ENCODE data around the gene CNTNAP2.

The CNTNAP2 gene

DNA sequence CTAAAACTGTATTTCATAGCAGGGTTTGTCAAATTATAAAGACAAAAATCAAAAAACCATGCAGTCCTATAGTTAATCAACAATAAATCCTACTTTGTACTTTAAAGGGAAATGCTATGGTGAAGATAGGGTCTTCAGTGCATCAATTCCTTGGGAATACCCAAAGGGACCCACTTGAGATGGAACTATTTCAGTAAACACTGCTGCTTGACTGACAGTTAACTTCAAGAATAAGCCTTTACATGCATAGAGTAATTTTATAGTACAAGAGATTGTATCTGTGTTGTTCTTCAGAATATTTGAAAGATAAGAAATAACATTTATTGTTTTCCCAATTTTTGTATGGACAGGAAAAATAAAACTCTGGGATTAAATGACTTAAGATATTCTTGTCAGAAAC, 1179.6 kb downstream of the CNTNAP2 start:
- no peak for DNase-seq

DNA sequence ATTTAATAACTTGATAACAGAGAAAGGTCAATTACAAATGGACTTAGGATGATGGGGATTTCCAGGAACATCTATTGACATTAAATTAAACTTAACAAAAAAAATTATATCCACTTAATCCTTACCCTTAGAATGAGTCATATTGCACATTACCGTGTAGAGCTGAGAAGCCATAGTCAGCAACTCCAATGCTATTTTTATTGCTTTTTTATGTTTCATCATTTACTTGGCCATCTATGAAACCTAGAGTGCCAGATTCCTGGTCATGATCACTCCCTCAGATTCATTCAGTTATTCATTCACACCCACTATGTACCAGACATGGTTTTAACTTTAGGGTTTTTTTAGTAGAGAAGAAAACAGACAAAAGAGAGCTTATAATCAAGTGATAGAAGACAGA, 1180.4 kb downstream of the CNTNAP2 start:
- no peak for DNase-seq

DNA sequence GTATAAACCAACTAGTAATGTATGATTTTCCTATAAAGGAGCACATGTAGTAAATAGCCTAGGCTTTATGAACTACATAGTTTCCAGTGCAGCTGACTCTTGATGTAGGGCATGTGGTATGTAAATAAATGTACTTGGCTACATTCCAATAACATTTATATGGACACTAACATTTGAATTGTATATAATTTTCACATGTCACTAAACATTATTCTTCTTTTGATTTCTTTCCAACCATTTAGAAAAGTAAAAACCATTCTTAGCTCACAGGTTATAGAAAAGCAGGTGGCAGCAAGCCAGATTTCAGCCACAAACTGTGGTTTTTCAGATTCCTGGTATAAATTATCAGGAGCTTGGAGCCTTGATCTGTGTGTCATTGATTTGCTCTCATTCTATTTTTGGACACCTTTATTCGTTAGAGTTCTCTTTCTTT, 1182.0 kb downstream of the CNTNAP2 start:
- DNase-seq = no peak

DNA sequence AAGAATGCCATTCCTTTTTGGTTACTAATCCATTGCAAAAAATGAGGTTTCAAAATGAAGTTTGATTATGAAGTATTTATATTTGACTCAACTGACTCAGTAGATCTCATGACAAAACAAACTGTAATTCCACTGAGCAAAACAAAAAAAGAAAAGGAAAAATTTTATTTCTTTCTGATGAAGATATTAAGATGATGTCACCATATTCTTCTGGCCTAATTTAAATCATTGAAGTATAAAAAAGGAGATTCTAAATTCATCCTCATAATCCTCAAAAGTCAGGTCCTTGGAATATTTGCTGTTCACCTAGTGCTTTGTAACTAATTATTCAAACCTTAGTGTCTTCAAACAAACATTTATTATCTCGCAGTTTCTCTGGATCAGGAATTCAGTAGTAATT, 1183.7 kb downstream of the CNTNAP2 start:
- DNase-seq = no peak

DNA sequence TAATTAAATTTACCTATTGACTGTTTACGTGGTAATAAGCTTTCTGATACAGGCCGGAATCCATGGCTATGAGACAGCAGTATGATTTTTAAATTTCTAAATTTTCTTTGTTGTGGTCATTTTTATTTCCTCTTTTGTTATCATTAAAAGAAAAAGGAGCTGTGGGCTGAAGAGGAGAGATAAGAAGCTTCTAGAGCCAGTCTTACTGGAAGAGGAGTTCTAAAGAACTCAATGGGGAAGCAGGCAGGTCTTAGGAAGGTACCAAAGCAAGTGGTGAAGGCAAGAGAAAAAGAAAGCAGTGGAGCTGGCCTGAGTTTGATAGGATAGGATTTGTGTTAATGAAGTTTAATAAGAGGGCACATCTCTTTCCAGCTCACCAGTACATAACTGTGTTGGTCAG, 1187.8 kb downstream of the CNTNAP2 start:
- DNase-seq = no peak

DNA sequence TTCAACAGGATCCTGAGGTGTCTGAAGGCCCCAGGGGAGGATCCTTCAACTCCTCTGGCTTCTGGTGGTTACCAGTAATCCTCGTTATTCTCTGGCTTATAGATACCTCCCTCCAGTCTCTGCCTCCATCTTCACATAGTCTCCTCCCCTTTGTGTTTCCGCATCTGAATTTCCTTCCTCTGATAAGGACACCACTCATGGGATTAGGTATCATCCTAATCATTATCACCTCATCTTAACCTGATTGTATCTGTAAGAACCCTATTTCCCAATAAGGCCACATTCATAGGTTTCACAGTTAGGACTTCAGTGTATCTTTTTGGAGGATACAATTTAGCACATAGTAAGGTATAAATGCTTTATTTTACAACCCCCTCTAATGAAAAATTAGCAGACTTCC, 1189.2 kb downstream of the CNTNAP2 start:
- DNase-seq = no peak

DNA sequence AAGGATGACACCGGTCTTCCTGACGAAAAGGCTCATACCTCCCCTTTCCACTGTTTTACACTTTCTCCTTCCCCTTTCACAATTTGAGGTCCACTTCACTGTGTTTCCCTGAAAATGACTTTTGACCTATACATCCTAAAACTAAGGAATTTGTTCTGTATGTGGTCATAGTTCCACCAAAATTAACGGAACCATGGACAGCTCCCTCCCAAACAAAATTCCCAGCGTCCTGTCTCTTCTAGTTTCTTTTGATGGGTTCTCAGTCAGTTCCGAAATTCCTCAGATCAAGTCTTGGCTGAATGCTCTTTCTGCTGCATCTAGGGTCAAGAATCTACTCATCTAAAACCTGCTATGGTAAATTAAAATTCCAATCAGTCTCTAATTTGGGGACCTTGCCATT, 1191.9 kb downstream of the CNTNAP2 start:
- DNase-seq = no peak

DNA sequence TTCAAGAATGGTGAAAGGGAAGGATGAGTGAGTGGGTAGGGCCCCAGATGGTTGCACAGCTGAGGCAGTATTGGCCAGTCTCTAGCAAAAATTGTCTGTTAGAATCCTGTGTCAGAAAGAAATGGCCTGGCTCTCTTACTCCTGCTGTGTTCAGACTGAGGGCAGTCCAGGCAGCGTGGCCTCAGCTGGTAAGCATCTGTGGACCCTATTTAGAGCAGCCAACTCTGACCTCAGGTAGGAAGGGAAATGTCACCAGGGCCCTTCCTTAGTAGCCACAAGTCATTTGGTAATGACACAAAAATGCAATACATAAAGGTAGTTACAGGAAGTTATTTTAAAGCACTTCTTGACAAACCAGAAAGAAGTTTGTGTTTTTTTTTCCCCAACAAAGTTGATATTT, 1194.7 kb downstream of the CNTNAP2 start:
- no peak for DNase-seq

DNA sequence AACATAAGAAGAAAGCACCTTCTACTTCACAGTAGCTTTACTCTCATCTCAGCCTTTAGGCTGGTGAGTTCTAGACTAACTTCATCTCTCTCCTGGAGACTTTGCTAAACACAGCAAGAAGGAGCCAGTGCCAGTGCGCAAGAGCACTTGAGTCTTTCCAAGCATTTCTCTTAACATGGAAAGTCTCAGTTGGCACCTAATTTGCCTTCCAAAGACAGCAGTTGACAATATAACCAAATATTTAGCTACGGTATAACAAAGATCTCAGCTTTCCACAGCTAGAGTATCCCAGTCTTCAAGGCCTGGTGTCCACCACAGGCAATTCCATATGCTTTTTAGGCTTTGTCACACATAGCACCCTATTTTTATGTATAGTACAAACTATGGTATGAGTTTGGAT, 1204.9 kb downstream of the CNTNAP2 start:
- DNase-seq = no peak

DNA sequence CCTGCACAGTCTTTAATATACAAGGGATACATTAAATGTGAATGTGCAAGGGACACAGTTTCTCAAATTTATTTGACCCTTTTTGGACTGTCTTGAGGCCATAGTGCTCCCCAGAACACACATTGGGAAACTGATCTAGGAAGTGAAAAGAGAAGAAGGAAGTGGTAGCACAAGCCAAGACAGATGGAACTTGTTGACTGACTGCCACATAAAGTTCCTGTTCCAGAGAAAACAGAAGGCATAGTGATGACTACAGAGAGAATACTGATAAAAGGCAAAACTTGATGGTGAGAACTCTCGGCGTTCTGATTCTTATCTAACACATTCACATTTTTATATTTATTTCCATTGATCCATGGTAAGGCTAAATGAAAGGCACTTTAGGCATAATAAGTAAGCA, 1216.4 kb downstream of the CNTNAP2 start:
- DNase-seq = no peak

DNA sequence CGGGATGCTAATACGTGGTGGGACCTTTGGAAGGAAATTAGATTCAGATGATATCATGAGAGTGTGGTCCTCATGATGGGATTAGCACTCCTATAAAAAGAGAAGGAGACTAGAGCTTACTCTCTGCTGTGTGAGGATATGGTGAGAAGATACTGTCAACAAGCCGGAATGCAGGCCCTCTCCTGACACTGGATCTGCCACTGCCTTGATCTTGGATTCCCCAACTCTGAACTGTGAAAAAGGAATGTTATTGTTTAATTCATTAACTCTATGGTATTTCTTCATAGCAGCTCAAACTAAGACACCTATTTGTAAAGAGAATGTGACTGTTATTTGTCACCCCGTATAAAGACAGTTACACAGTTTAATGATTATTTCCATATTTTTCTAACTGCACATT, 1246.5 kb downstream of the CNTNAP2 start:
- no peak for DNase-seq

DNA sequence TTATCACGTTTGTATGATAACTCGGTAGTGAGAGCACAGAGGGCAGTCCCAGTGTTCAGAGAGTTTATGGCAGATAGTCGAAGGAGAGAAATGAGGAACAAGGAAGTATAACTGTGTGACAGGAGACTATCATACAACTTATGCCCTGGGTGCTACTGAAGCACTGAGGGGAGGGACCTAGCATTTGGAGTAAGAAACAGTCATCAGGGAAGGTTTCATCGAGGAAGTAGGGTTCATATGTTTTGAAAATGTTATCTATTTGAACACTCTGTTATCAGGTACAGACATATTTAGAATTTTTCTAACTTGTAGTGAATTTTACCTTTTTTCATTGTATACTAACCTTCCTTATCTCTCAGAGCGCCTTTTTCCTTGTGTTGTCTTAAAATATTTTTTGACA, 1259.6 kb downstream of the CNTNAP2 start:
- DNase-seq = no peak

DNA sequence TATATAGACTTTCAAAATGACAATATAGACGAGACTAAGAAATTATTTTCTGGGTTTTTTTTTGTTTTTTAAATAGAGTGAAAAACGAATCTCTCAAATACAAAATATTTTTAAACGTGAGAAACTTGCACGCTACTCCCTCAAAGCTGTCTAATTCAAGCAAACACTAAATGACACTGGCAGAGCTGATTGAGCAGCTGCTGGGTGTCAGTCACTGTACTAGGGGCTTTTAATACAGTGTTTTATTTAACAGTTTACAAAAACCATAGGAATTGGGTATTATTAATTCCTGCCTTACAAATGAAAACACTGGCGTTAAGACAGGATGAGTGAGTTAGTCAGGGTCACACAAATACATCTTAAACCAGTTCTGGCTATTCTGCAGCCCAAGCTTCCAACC, 1264.3 kb downstream of the CNTNAP2 start:
- DNase-seq = no peak

DNA sequence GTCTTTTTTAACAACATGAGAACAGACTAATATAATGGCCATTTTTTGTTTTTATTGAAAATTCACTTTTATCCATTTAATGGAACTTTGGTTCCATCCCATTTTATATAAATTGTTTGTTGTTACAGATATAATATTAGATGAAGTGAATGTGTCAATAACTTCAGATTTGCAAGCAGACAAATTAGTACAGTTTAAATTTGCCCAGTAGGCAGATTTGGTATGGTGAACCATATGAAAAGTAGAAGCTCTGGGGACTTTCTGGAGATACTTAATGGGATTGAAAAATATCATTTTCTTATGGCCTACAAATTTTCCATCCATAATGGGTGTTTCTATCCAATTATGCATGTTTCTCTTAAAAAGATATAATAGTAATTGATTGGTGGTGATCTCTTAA, 1277.7 kb downstream of the CNTNAP2 start:
- DNase-seq = no peak

DNA sequence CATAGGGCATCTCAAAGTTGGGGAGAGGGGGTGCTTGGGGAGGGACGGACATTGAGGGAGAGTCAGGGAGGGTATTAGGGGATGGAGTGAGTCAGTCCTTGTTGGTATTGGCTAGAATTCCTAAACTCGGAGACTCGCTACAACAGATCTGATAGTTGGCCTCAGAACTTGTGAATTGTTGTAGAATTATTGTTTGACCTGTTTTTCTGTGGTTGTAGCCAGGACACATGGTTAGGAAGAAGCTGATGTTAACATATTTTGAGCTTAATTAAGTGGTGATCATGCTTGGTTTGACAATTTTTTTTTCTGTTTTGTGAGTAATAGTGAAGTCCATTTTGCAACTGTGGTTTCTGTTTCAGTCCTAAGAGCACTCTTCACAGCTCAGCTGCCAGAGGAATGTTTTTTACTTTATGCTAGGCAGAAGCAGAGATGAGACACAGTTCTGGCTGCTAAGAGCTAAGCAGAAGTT, 1283.7 kb downstream of the CNTNAP2 start:
- no peak for DNase-seq

DNA sequence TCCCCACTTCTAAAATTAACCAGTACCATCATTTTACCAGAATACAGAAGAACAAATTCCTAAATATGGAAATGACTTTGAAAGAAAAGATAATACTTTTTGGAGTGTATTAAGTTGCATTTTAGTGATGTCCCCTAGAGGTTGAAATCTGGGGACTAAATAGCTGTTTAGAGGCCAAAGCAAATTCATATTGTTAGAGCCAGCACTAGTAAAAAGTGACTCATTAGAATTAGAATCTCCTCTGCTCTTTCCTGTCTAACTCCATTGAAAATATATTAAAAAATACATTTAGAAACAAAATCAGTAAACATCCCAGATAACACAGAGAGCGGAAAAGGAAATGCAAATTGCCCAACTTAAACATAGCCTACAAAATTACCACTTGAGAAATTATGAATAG, 1284.3 kb downstream of the CNTNAP2 start:
- no peak for DNase-seq

DNA sequence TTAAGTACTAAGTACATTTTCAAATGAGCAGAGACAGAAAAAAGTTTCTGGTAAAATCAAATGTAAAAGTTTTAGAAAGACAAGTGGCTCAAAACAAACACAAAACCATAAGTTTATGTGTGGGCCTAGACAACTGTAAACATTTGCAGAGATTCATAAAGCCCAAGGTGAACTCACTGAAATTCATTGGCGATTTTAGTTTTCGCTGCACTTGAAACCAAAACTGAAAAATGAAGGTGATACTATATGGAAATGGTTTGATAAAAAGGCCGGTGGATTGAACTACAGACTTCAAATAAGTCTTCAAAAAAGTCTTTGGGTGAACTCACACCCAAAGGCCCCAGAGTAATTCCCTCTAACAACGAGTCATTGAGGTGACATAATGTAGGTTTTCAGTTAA, 1289.0 kb downstream of the CNTNAP2 start:
- DNase-seq = no peak

DNA sequence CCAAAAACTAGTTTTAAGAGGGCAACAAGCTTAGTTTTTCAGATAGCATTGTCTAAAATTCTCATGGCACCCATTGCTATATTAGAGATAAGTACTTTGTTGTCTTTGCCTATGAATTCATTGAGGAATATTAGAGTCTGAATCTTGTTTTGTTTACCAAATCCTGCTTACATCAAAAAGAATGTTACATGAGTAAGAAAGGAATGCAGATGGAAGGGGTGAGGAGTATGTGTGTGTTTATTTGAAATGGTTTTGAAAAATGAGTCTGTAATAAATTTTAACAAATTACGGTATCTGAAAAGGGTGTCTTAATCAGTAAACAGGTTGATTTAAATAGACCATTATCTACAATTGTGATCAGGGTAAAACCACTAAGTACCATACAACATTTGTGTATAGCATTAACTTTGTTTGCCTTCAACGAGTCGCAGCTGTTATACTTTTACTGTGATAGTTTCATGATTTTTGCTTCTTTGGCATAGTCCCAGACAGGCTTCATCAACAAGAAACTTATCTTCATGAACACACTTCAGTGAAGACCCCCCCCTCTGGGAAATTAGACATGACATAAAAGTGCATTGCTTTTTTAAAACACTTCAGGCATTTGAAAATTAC, 1290.0 kb downstream of the CNTNAP2 start:
- DNase-seq = no peak

DNA sequence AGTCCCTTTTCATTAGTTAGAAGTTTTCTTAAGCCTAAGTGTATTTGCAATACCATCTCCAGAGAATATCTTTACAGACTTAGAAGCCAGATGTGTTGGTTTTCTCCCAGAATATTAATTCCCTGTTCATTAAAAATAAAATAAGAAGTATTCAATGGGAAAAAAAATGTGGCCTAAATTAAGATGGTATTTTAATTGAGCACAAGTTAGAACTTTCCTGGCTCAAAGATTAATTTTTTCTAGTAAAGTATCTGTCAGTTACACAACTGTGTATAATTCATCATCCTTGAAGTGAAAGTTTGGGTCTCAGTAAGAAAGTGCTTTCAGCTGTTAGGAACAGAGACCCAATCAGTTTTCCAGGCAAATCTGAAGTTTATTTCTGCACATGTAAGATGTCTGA, 1294.5 kb downstream of the CNTNAP2 start:
- no peak for DNase-seq

DNA sequence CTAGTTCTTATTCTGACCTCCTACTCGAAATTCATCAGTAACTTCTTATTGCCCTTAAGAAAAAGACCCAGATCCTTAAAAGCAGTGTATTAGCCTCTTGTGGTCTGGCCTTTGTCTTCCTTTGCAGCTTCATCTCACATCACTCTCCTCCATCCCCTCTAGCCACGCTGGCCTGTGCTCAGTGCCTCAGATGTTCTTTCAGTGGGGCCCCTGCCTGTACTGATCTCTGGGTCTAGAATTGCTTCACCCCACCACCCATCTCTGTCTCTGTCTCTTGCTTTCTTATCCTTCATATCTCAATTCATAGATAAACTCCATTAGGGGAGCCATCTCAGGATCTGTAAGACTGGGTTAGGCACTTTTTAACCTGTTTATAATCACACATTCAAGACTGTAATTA, 1295.5 kb downstream of the CNTNAP2 start:
- DNase-seq = no peak

DNA sequence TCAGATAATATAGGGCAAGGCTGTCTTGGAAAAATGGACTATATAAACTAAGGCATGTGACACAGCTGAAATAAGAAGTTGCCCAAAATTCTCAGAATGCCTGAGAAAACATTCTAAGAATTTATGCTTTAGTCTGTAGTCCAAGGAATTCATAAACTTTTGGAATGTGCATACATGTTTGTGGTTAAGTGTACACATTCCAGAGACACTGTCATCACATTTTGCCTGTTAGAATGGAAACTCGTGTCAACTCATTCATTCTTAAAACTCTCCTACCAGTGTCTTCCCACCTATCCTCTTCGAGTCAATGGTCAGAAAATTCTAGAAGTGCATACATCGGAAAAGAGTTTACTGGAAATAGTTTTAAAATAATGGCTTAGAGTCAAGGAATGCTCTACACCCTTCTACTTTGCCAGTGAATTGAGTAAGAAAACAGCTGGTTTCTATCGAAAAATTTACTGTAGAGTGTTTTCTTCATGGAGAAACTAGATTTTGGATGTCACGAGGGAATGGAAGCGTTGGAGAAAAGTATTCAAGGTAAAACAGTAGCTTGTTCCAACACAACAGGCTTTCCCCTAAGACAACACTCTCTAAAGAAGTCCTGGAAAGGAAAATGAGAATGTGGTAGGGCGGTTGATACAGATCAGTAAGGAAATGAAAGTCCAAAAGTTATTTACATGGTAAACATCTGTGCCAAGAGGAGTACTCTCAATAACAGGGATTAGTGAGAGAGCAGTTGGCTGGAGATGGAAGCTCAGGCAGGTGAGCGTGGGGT, 1296.4 kb downstream of the CNTNAP2 start:
- DNase-seq = no peak

DNA sequence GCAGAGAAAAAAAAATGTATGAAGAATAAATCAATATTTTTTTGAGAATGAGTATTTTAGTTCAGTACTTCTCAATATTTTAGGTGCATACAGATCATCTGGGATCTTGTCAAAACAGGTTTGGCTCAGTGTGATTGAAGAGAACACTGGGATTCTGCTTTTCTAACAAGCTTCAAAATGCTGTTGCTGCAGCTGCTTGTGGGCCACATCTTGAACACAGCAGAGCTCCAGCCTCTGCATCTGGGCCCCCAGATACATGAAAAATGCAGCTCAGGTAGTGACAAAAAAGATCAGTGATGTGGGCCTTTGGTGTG, 1296.9 kb downstream of the CNTNAP2 start:
- no peak for DNase-seq

DNA sequence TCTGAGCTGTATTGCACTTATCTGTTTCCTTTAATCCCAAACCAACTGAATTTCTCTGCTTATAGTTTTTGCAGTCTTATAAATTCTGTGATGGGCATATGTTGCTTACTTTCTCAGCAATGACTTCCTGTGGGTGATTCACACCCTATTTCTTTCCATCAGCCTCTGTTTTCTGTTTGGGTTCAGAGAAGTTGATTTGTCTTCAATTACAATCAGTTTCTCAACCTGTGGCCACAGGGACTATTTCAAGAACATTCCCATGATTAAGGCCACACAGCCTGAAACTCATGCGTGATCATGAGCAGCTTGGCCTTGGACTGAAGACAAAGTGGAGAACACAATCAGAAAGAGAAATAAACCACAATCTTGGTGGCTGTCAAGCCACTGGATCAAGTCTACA, 1299.4 kb downstream of the CNTNAP2 start:
- no peak for DNase-seq

DNA sequence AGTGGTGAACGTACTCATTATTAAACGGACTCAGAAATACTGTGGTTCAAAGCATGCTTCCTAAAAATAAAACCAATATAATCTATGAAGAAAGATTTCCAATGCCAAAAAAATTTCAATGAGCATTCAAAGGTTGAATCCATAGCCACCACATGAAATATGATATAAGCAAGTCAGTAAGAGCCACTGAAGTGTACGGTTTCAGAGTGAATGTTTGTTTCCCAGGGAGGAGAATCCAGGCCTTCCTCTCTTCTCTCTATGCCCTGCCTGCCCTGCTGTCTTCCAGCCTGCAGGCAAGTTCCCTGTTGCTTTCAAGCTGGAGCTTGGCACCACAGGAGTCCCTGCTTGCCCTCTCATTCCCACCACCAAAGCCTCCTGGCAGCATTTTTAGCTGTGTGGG, 1302.4 kb downstream of the CNTNAP2 start:
- DNase-seq = no peak

DNA sequence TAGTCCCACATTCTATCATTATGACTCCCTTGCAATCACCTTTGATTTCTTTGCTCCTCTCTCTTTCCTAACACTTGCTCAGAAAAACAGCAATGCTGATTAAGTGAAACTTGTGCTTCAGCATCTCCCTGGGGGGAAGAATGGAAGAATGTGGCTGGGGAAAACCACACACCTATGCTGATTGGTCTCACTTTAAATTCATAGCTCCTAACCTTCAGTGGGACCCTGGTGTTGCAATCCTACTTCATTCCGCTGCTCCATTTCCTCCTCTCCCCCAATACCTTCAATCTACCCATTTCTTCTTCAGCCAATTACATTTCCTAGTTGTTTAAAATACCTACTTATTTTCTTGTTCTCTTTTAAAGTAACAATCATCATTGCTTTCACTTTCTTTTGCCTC, 1307.3 kb downstream of the CNTNAP2 start:
- DNase-seq = no peak

Data from right hindlimb (tissue), 1 donor.